GM12865 (cell line): Measurements from ENCODE around the gene KITLG.

Source experiments
- DNase-seq: peaks from one replicate; pipeline ENCODE4 v3.0.0; 2010; ENCODE audit warnings: low read depth
- H3K4me3 ChIP-seq: 2 replicates; pipeline ENCODE4 v1.5.1; 2011; ENCODE audit warnings: mild to moderate bottlenecking, low read depth, low read length, control low read depth
- TF ChIP-seq, protein P1 (sequence below): IDR thresholded peaks from 2 replicates; pipeline ENCODE4 v1.5.1; 2011; ENCODE audit warnings: low read length, control low read depth, low read depth, inconsistent platforms; ENCODE audit not compliant: insufficient read depth; ENCODE audit errors: missing control alignments

KITLG gene

DNA sequence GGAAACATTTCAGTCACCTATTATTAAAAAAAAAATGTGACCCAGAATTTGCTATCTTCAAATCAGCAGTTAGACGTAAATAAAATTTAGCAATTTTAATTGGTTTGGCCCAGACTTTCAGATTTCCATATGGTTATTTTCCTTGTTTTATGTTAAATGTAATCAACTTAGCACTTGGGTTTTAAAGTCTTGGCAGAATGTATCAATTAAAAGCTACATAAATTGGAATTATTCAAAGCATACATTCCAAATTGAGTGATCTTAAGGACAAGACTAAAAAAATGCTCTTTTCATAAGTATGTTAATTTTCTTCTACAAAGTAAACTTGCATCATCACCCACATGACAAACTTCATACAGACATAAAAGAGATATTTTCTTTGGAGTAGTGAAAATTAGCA lies 3.4 kb downstream of the KITLG start:
- no peak overlapping the region for H3K4me3 ChIP-seq
- DNase-seq: no peak
- TF ChIP-seq, protein P1, sequence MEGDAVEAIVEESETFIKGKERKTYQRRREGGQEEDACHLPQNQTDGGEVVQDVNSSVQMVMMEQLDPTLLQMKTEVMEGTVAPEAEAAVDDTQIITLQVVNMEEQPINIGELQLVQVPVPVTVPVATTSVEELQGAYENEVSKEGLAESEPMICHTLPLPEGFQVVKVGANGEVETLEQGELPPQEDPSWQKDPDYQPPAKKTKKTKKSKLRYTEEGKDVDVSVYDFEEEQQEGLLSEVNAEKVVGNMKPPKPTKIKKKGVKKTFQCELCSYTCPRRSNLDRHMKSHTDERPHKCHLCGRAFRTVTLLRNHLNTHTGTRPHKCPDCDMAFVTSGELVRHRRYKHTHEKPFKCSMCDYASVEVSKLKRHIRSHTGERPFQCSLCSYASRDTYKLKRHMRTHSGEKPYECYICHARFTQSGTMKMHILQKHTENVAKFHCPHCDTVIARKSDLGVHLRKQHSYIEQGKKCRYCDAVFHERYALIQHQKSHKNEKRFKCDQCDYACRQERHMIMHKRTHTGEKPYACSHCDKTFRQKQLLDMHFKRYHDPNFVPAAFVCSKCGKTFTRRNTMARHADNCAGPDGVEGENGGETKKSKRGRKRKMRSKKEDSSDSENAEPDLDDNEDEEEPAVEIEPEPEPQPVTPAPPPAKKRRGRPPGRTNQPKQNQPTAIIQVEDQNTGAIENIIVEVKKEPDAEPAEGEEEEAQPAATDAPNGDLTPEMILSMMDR: no peak

DNA sequence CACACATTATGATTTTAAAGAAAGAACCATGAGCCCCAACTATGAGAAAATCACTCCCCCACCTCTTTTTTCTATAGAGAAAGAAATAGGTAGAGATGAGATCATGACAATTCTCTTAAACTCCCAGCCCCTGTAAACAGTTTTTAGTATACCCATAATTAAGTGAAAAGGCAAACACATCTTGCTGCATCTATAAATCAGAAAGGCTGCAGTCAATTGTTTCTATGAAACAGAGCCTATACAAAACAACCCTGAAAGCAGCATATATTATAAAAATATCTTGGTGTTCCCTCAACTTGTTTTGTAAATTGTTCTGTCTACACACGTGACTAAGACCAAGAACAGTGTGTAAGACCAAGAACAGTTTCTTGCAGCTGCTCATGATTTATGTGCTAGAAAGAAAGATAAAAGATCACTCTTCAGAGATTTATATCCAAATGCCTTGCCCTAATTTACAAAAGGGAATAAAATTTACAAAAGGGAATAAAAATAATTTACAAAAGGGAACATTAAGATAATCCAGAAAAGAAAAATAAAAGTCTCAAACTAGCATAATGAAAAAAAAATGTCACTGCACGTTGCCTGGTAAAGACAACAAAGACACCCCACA lies 4.8 kb downstream of the KITLG start:
- no peak for DNase-seq
- TF ChIP-seq, protein P1: no peak
- H3K4me3 ChIP-seq: no peak overlapping the region

DNA sequence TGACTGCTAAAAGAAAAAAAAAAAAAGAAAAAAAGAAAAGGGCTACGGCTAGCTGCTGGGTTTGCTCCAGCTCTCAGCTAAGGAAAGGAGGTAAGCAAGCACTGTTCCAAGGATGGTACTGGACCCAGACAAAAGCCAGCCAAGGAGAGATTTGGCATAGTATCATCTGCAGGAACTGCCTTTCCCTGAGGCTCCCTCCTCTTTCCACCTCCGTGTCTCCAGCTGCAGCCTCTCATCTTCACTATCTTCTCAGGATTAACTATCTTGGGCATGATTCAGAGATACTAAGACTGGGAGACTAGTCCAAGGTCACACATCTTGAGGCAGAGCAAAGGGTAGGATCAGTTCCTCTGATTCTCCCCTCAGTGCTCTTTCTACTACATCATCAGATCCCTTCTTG lies 6.0 kb downstream of the KITLG start:
- no peak overlapping the region for H3K4me3 ChIP-seq
- DNase-seq: no peak

DNA sequence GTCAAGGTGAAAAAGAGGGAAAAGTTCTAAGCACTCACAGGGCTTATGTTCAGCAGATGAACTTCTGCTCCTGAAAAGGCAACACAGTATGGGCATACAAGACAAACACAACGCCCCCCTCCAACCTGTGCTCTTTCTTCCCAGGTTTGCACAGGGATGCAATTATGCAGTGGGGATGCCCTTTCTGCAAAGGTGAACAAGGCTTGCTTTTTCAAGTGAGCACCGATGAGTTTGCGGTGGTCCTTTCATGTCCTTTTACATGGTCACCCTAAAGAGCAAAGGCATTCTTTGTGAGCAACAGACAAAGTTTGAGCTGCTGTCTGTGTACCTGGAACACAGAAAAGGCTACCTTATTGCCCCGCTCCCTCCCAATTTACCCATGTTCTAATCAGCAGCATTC lies 6.7 kb downstream of the KITLG start:
- DNase-seq: no peak
- TF ChIP-seq, protein P1: no peak
- H3K4me3 ChIP-seq: no peak overlapping the region

More for the DNA sequence above, 6.0 kb downstream of the KITLG start:
- TF ChIP-seq, protein P1: no peak

DNA sequence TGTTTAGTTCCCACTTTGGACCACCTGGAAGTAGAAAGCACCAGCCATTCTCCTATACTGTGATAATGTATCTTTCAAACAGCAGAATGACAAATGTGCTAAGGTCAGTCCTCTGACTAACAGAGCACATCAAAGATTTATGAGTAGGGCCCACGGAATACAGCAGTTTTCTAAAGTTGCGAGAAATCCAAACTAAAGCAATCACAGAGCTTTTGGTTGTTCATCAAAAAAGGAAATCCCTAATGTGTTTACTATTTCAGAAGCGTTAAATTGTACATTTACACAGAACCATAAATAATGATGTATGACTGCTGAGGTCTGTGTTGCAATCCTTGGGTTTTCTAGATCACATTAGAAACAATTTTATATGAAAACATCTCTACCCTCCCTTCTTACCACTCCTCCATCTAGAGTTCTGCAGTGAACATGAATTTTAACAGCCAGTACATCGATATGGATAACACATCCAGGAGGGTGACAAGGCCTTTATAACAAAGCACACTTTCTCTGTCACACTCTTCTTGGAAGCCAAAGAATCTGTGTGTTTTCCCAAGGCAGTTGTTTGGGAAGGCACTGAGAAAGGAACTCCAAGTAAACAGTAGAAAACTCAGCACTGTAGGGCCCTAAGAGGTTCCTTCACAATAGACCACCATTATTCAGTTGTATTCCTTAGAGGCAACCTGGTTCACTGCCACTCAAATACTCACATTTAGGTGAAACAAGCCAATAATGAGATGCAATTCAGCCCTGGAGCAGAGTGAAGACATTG lies 7.3 kb downstream of the KITLG start:
- TF ChIP-seq, protein P1: no peak
- H3K4me3 ChIP-seq: no peak overlapping the region
- no peak for DNase-seq

DNA sequence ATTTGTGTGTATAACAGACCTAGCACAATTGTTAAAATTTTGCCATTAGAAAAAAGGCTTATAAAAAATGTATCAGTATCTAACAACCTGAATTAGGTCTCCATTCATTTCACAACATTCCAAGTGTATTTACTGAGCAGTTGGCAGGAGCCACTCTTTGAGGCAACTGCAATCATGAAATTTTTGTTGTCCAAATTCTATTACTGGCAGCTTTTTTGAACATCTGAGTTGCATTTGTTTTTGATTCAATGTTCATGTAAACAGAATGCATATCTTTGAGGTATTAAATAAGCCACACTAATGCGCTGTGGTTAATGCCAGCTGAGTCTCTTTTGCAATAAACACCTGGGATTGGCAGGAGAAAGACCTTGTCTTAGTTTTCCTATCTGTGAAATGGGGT lies 8.7 kb downstream of the KITLG start:
- H3K4me3 ChIP-seq: no peak overlapping the region
- DNase-seq: no peak
- TF ChIP-seq, protein P1: no peak
